SK-N-SH (cell line): ENCODE results near the gene RIMOC1. TPM values are rescaled to one million over a fixed set of nuclear protein-coding genes. Genes with fewer than 3 reads are reported as not detected.

ENCODE experiments used
- CTCF ChIA-PET: fragments of 300-600, 350-600 bp; formaldehyde crosslinking; extraction: SDS; loops from one replicate; lab custom pipeline; 2021; lab: Yijun Ruan, JAX
- POLR2A ChIA-PET: fragments of 350-600 bp; sonication (Branson Sonifier 250); formaldehyde crosslinking; extraction: SDS; loops from one replicate; lab custom pipeline; 2020; ENCODE audit warnings: antibody characterized with exemption, inconsistent platforms; lab: Yijun Ruan, JAX
- DNase-seq: peaks from one replicate; pipeline ENCODE4 v3.0.0; 2012
- H2AFZ ChIP-seq: fragments of 200-600 bp; sonication (generic); 2 replicates; pipeline ENCODE4 v1.8.1; 2016; ENCODE audit warnings: antibody characterized with exemption, mild to moderate bottlenecking, low read depth
- H3F3A ChIP-seq: fragments of 200-600 bp; sonication (generic); replicated peaks from 2 replicates; pipeline ENCODE3; 2016; ENCODE audit warnings: antibody characterized with exemption, mild to moderate bottlenecking; ENCODE audit not compliant: insufficient read depth
- H3K27ac ChIP-seq, 2 experiments: fragments of 200-500 bp in 1 of 2; fragments of 200-600 bp in 1 of 2; sonication (Bioruptor generic) in 1 of 2; sonication (generic), shearing (Covaris generic) in 1 of 2; 2 replicates each; pipeline versions ENCODE4 v1.5.1 to v1.6.1; 2014 to 2016; ENCODE audit warnings: low read depth in 2 of 2, inconsistent platforms in 1 of 2, low read length in 1 of 2, mild to moderate bottlenecking in 1 of 2, mixed read lengths in 1 of 2
- H3K27me3 ChIP-seq: fragments of 200-600 bp; sonication (generic), shearing (Covaris generic); 2 replicates; pipeline ENCODE4 v1.6.1; 2016; ENCODE audit warnings: mixed run types; ENCODE audit not compliant: insufficient read depth
- H3K36me3 ChIP-seq, 2 experiments: fragments of 200-500 bp in 1 of 2; fragments of 200-600 bp in 1 of 2; sonication (Bioruptor generic) in 1 of 2; sonication (generic) in 1 of 2; replicated peaks in 1 of 2; 2 replicates each; pipeline versions ENCODE3 to v1.5.1; 2014 to 2016; ENCODE audit warnings: low read length in 1 of 2, mild to moderate bottlenecking in 1 of 2; ENCODE audit not compliant: insufficient read depth in 2 of 2, control insufficient read depth in 1 of 2
- H3K4me1 ChIP-seq, 2 experiments: fragments of 200-500 bp in 1 of 2; fragments of 200-600 bp in 1 of 2; sonication (Bioruptor generic) in 1 of 2; sonication (generic), shearing (Covaris generic) in 1 of 2; 2 replicates each; pipeline versions ENCODE4 v1.5.1 to v1.6.1; 2014 to 2016; ENCODE audit warnings: low read depth in 1 of 2, low read length in 1 of 2, mixed run types in 1 of 2; ENCODE audit not compliant: insufficient read depth in 2 of 2, control insufficient read depth in 1 of 2
- H3K4me2 ChIP-seq: fragments of 200-600 bp; sonication (generic), shearing (Covaris generic); 2 replicates; pipeline ENCODE4 v1.6.1; 2017; ENCODE audit warnings: mixed run types
- H3K4me3 ChIP-seq, 2 experiments: fragments of 200-500 bp in 1 of 2; fragments of 200-600 bp in 1 of 2; sonication (Bioruptor generic) in 1 of 2; sonication (generic), shearing (Covaris generic) in 1 of 2; 2 replicates each; pipeline versions ENCODE4 v1.5.1 to v1.8.1; 2014 to 2016; ENCODE audit warnings: low read depth in 2 of 2, inconsistent platforms in 1 of 2, low read length in 1 of 2, mild to moderate bottlenecking in 1 of 2, mixed read lengths in 1 of 2, moderate library complexity in 1 of 2
- H3K79me2 ChIP-seq: fragments of 200-600 bp; sonication (generic); 2 replicates; pipeline ENCODE4 v1.8.1; 2017; ENCODE audit warnings: mild to moderate bottlenecking; ENCODE audit not compliant: insufficient read depth
- H3K9ac ChIP-seq: fragments of 200-600 bp; sonication (generic); 2 replicates; pipeline ENCODE4 v1.6.1; 2017; ENCODE audit warnings: mixed run types
- H3K9me2 ChIP-seq: fragments of 200-600 bp; sonication (generic); 2 replicates; pipeline ENCODE4 v1.6.1; 2017; ENCODE audit warnings: mixed run types
- H3K9me3 ChIP-seq: fragments of 200-600 bp; sonication (generic); 2 replicates; pipeline ENCODE4 v1.6.1; 2017; ENCODE audit warnings: mixed run types, mild to moderate bottlenecking, moderate library complexity
- H4K20me1 ChIP-seq: fragments of 200-600 bp; sonication (generic); 2 replicates; pipeline ENCODE4 v1.6.1; 2017; ENCODE audit warnings: mild to moderate bottlenecking, mixed run types; ENCODE audit not compliant: insufficient read depth
- CHD2 ChIP-seq: fragments of 150-350 bp; IDR thresholded peaks from 2 replicates; pipeline ENCODE4 v1.6.1; 2018; ENCODE audit warnings: low read length; ENCODE audit not compliant: partially characterized antibody
- ELF1 ChIP-seq: IDR thresholded peaks from 2 replicates; pipeline ENCODE4 v1.4.0; 2012
- EP300 ChIP-seq, 2 experiments: IDR thresholded peaks; 2 replicates each; pipeline versions ENCODE4 v1.4.0 to v1.6.1; 2012; ENCODE audit warnings: borderline replicate concordance in 1 of 2, low read depth in 1 of 2, low read length in 1 of 2
- FOSL2 ChIP-seq: IDR thresholded peaks from 2 replicates; pipeline ENCODE4 v1.4.0; 2012; ENCODE audit warnings: low read depth, mild to moderate bottlenecking, moderate library complexity, borderline replicate concordance
- FOXM1 ChIP-seq: IDR thresholded peaks from 2 replicates; pipeline ENCODE4 v1.4.0; 2012; ENCODE audit warnings: low read depth, mild to moderate bottlenecking
- GABPA ChIP-seq: IDR thresholded peaks from 2 replicates; pipeline ENCODE4 v1.4.0; 2012; ENCODE audit warnings: low read depth, mild to moderate bottlenecking
- GATA2 ChIP-seq: sonication (generic); formaldehyde crosslinking; IDR thresholded peaks from 2 replicates; pipeline ENCODE4 v1.5.0; 2020; ENCODE audit warnings: mild to moderate bottlenecking, missing genetic modification reagents
- MEF2A ChIP-seq: IDR thresholded peaks from 2 replicates; pipeline ENCODE4 v1.4.0; 2012; ENCODE audit warnings: low read depth, borderline replicate concordance
- MXI1 ChIP-seq: IDR thresholded peaks from 2 replicates; pipeline ENCODE4 v1.6.1; 2012; ENCODE audit warnings: mild to moderate bottlenecking, low read depth, low read length, improper control_type of control experiment
- RAD21 ChIP-seq: IDR thresholded peaks from 2 replicates; pipeline ENCODE4 v1.6.1; 2012; ENCODE audit warnings: mild to moderate bottlenecking, low read length
- RCOR1 ChIP-seq: fragments of 150-350 bp; IDR thresholded peaks from 2 replicates; pipeline ENCODE4 v1.6.1; 2017; ENCODE audit warnings: antibody characterized with exemption, low read length
- SIN3A ChIP-seq: IDR thresholded peaks from 2 replicates; pipeline ENCODE4 v1.6.1; 2012; ENCODE audit warnings: low read depth, mild to moderate bottlenecking, low read length, moderate library complexity, borderline replicate concordance
- SMC3 ChIP-seq: IDR thresholded peaks from 2 replicates; pipeline ENCODE4 v1.6.1; 2012; ENCODE audit warnings: low read depth, low read length, improper control_type of control experiment
- polyA plus RNA-seq, 3 experiments: library from polyadenylated mRNA; depleted of rRNA; stranded (reverse); fragments of >200 nt; gene quantifications; 2 replicates each; pipeline ENCODE4 v1.2.3, GENCODE V29; 2012
- TF ChIP-seq, protein P1 (sequence below): IDR thresholded peaks from 2 replicates; pipeline ENCODE4 v1.4.0; 2012; ENCODE audit warnings: low read depth, borderline replicate concordance
- TF ChIP-seq, protein P2 (sequence below): fragments of 200-600 bp; sonication (generic); IDR thresholded peaks from 2 replicates; pipeline ENCODE4 v1.6.1; 2017; ENCODE audit warnings: antibody characterized with exemption, mild to moderate bottlenecking, moderate library complexity
- TF ChIP-seq, protein P3 (sequence below): IDR thresholded peaks from 2 replicates; pipeline ENCODE4 v1.6.1; 2012; ENCODE audit warnings: mild to moderate bottlenecking, low read depth, low read length, moderate library complexity

RIMOC1 gene
- polyA plus RNA-seq, 1 of the 3 experiments (the other 2 are of a cell fraction), result 6.5 TPM

DNA sequence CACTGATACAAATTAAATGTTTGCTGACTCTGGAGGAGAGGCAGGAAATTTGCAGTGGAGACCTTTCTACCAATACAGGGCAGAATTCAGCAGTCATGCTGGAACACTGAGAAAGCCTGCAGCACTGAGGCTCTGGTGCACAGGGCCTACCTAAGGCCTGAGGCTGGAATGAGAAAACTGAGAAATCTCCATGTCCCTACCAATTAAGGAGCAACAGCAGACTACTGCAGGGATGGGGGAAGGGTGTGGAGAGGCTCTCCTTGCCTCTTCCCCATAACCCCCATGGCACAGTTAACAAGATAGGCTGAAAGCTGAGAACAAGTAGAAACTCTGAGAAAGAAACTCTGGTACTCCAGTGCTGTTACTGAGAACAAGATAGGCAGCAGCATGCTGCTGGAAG, 31.4 kb downstream of the RIMOC1 start:
- TF ChIP-seq ELF1 (no peak), SMC3 (no peak), RAD21 (no peak), SIN3A (no peak), GABPA (no peak), GATA2 (CRISPR knock-in tag) (no peak), CHD2 (no peak), FOSL2 (no peak), MEF2A (no peak), EP300 (IDR thresholded peaks at IDR 0.05; ENCODE audit: borderline replicate concordance in 1 of 2, low read depth in 1 of 2, low read length in 1 of 2) (no peak), RCOR1 (no peak), MXI1 (no peak), FOXM1 (no peak)
- TF ChIP-seq, protein P1, sequence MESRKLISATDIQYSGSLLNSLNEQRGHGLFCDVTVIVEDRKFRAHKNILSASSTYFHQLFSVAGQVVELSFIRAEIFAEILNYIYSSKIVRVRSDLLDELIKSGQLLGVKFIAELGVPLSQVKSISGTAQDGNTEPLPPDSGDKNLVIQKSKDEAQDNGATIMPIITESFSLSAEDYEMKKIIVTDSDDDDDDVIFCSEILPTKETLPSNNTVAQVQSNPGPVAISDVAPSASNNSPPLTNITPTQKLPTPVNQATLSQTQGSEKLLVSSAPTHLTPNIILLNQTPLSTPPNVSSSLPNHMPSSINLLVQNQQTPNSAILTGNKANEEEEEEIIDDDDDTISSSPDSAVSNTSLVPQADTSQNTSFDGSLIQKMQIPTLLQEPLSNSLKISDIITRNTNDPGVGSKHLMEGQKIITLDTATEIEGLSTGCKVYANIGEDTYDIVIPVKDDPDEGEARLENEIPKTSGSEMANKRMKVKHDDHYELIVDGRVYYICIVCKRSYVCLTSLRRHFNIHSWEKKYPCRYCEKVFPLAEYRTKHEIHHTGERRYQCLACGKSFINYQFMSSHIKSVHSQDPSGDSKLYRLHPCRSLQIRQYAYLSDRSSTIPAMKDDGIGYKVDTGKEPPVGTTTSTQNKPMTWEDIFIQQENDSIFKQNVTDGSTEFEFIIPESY, result no peak
- TF ChIP-seq, protein P2, sequence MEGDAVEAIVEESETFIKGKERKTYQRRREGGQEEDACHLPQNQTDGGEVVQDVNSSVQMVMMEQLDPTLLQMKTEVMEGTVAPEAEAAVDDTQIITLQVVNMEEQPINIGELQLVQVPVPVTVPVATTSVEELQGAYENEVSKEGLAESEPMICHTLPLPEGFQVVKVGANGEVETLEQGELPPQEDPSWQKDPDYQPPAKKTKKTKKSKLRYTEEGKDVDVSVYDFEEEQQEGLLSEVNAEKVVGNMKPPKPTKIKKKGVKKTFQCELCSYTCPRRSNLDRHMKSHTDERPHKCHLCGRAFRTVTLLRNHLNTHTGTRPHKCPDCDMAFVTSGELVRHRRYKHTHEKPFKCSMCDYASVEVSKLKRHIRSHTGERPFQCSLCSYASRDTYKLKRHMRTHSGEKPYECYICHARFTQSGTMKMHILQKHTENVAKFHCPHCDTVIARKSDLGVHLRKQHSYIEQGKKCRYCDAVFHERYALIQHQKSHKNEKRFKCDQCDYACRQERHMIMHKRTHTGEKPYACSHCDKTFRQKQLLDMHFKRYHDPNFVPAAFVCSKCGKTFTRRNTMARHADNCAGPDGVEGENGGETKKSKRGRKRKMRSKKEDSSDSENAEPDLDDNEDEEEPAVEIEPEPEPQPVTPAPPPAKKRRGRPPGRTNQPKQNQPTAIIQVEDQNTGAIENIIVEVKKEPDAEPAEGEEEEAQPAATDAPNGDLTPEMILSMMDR, result no peak
- TF ChIP-seq, protein P3, sequence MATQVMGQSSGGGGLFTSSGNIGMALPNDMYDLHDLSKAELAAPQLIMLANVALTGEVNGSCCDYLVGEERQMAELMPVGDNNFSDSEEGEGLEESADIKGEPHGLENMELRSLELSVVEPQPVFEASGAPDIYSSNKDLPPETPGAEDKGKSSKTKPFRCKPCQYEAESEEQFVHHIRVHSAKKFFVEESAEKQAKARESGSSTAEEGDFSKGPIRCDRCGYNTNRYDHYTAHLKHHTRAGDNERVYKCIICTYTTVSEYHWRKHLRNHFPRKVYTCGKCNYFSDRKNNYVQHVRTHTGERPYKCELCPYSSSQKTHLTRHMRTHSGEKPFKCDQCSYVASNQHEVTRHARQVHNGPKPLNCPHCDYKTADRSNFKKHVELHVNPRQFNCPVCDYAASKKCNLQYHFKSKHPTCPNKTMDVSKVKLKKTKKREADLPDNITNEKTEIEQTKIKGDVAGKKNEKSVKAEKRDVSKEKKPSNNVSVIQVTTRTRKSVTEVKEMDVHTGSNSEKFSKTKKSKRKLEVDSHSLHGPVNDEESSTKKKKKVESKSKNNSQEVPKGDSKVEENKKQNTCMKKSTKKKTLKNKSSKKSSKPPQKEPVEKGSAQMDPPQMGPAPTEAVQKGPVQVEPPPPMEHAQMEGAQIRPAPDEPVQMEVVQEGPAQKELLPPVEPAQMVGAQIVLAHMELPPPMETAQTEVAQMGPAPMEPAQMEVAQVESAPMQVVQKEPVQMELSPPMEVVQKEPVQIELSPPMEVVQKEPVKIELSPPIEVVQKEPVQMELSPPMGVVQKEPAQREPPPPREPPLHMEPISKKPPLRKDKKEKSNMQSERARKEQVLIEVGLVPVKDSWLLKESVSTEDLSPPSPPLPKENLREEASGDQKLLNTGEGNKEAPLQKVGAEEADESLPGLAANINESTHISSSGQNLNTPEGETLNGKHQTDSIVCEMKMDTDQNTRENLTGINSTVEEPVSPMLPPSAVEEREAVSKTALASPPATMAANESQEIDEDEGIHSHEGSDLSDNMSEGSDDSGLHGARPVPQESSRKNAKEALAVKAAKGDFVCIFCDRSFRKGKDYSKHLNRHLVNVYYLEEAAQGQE, result no peak
- Histone ChIP-seq H3K9ac (no peak overlapping the region), H3K4me1 (no peaks in the 10 kb centered on the region), H4K20me1 (no peaks in the 10 kb centered on the region), H3K4me2 (no peak overlapping the region), H2AFZ (no peak overlapping the region), H3K9me2 (no peaks in the 10 kb centered on the region), H3F3A (no peaks in the 10 kb centered on the region), H3K36me3 (peaks cover 0 to 3% of the 10 kb centered on the region in 2 experiments), H3K9me3 (no peaks in the 10 kb centered on the region), H3K79me2 (no peaks in the 10 kb centered on the region), H3K4me3 (no peak overlapping the region), H3K27me3 (no peaks in the 10 kb centered on the region), H3K27ac (no peak overlapping the region)
- POLR2A ChIA-PET, result no interaction called here
- CTCF ChIA-PET, result no interaction called here
- DNase-seq, result no peak
